HEK293T (cell line): Measurements from ENCODE around the gene CERCAM.

Source experiments
- BHLHE40 ChIP-seq: fragments of 450-650 bp; IDR thresholded peaks from 2 replicates; pipeline ENCODE4 v1.6.1; 2016; ENCODE audit warnings: mild to moderate bottlenecking, moderate library complexity, borderline replicate concordance
- ELF4 ChIP-seq: fragments of 450-650 bp; IDR thresholded peaks from 2 replicates; pipeline ENCODE4 v1.6.1; 2017; ENCODE audit warnings: antibody characterized with exemption
- FOXA1 ChIP-seq: fragments of 450-650 bp; IDR thresholded peaks from 2 replicates; pipeline ENCODE4 v1.6.1; 2016; ENCODE audit warnings: mild to moderate bottlenecking
- FOXM1 ChIP-seq: fragments of 450-650 bp; IDR thresholded peaks from 2 replicates; pipeline ENCODE4 v1.6.1; 2017; ENCODE audit warnings: mild to moderate bottlenecking, borderline replicate concordance
- L3MBTL2 ChIP-seq: fragments of 450-650 bp; conservative IDR thresholded peaks from 2 replicates; pipeline ENCODE4 v1.6.1; 2016; ENCODE audit warnings: mild to moderate bottlenecking
- SP1 ChIP-seq: fragments of 450-650 bp; IDR thresholded peaks from 2 replicates; pipeline ENCODE4 v1.6.1; 2017

- no peak for TF ChIP-seq ELF4
- no peak for TF ChIP-seq L3MBTL2
- TF ChIP-seq BHLHE40 = no peak
- no peak for TF ChIP-seq SP1
- no peak for TF ChIP-seq FOXA1
- TF ChIP-seq FOXM1 = no peak
These were observed 61.5 kb downstream of the CERCAM start for GRCh38 chr9:128482186-128482585.
